ENCODE results near the gene TMEM187.

Gene TMEM187

GRCh38 chrX:153968754-153969124, 3.8 kb upstream of the TMEM187 start:
- Mint-ChIP-seq H3K4me1 (peaks cover 46% of the 10 kb centered on the region), H3K36me3 (ENCODE audit: low read depth) (peaks cover 11% of the 10 kb centered on the region)

GRCh38 chrX:153969125-153969903, 3.2 kb upstream of the TMEM187 start:
- H3K36me3 Mint-ChIP-seq (ENCODE audit: low read depth): peaks cover 11% of the 10 kb centered on the region
- peak overlapping the region; percentile 96 to 100 (median 100) for H3K4me3 Mint-ChIP-seq
- peaks cover 5% of the 10 kb centered on the region for H3K27me3 Mint-ChIP-seq (ENCODE audit: low read depth)
- peaks cover 52% of the 10 kb centered on the region for H3K4me1 Mint-ChIP-seq
- TF ChIP-seq CTCF (IDR thresholded peaks at IDR 0.05; ENCODE audit: unreplicated experiment in 3 of 3): no peak
- peak overlapping the region; percentile 99 to 100 (median 100) for H3K27ac Mint-ChIP-seq
- no peaks in the 10 kb centered on the region for H3K9me3 Mint-ChIP-seq

More at GRCh38 chrX:153968754-153969124, 3.8 kb upstream of the TMEM187 start:
- Mint-ChIP-seq H3K27ac (peak overlapping the region; percentile 99 to 100 (median 100)), H3K27me3 (ENCODE audit: low read depth) (peaks cover 5% of the 10 kb centered on the region), H3K9me3 (no peaks in the 10 kb centered on the region), H3K4me3 (peak overlapping the region; percentile 96 to 100 (median 100))
- TF ChIP-seq CTCF (IDR thresholded peaks at IDR 0.05; ENCODE audit: unreplicated experiment in 3 of 3): no peak

- Mint-ChIP-seq H3K9me3 (no peaks in the 10 kb centered on the region), H3K4me1 (peaks cover 58% of the 10 kb centered on the region), H3K36me3 (ENCODE audit: low read depth) (peaks cover 8% of the 10 kb centered on the region), H3K27me3 (ENCODE audit: low read depth) (peaks cover 5% of the 10 kb centered on the region), H3K27ac (peak overlapping the region; percentile 99 to 100 (median 100)), H3K4me3 (peak overlapping the region; percentile 96 to 100 (median 100))
- no peak for TF ChIP-seq CTCF (IDR thresholded peaks at IDR 0.05; ENCODE audit: unreplicated experiment in 3 of 3)
Observed at GRCh38 chrX:153969904-153970356, 2.6 kb upstream of the TMEM187 start.

- peaks cover 6% of the 10 kb centered on the region for H3K36me3 Mint-ChIP-seq (ENCODE audit: low read depth)
- peaks cover 5% of the 10 kb centered on the region for H3K27me3 Mint-ChIP-seq (ENCODE audit: low read depth)
- peak overlapping the region; percentile 96 to 100 (median 100) for H3K4me3 Mint-ChIP-seq
- peak overlapping the region; percentile 99 to 100 (median 100) for H3K27ac Mint-ChIP-seq
- no peak for TF ChIP-seq CTCF (IDR thresholded peaks at IDR 0.05; ENCODE audit: unreplicated experiment in 3 of 3)
- no peaks in the 10 kb centered on the region for H3K9me3 Mint-ChIP-seq
- peaks cover 60% of the 10 kb centered on the region for H3K4me1 Mint-ChIP-seq
Observed at GRCh38 chrX:153970357-153971123, 2.0 kb upstream of the TMEM187 start.

- Mint-ChIP-seq H3K9me3 (no peaks in the 10 kb centered on the region), H3K4me1 (peaks cover 62% of the 10 kb centered on the region), H3K4me3 (peak overlapping the region; percentile 96 to 100 (median 100)), H3K27ac (peak overlapping the region; percentile 99 to 100 (median 100)), H3K27me3 (ENCODE audit: low read depth) (peaks cover 5% of the 10 kb centered on the region), H3K36me3 (ENCODE audit: low read depth) (peaks cover 6% of the 10 kb centered on the region)
- no peak for TF ChIP-seq CTCF (IDR thresholded peaks at IDR 0.05; ENCODE audit: unreplicated experiment in 3 of 3)
Observed at GRCh38 chrX:153971124-153971449, 1.5 kb upstream of the TMEM187 start.
